Measurements from ENCODE around the gene TMEM61.

DNA sequence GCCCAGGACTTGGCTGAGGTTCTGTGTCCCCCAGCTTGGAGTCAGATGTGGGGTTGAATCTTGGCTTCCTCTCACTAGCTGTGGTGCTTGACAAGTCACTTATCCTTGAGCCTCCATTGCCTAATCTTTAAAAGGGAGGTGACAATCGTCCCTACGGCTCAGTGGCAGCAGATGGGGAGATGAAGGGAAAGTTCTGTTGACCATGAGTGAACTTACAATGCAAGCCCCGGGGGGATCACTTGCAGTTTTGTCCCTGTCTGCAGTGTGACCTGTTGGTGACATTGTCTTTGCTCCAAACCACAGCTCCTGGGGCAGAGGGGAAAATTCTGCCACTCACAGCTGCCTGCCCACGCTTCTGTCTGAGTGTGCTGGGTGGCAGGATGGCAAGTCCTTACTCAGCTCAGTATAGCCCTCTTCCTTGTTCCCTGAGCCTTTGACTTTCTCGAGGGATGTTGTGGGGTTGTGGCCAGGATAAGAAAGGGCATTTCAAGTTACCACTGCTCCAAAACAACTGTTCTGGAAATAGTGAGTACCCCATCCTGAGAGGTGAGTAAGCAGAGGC lies 60.6 kb downstream of the TMEM61 start:
- TF ChIP-seq, protein P1, sequence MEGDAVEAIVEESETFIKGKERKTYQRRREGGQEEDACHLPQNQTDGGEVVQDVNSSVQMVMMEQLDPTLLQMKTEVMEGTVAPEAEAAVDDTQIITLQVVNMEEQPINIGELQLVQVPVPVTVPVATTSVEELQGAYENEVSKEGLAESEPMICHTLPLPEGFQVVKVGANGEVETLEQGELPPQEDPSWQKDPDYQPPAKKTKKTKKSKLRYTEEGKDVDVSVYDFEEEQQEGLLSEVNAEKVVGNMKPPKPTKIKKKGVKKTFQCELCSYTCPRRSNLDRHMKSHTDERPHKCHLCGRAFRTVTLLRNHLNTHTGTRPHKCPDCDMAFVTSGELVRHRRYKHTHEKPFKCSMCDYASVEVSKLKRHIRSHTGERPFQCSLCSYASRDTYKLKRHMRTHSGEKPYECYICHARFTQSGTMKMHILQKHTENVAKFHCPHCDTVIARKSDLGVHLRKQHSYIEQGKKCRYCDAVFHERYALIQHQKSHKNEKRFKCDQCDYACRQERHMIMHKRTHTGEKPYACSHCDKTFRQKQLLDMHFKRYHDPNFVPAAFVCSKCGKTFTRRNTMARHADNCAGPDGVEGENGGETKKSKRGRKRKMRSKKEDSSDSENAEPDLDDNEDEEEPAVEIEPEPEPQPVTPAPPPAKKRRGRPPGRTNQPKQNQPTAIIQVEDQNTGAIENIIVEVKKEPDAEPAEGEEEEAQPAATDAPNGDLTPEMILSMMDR (IDR thresholded peaks at IDR 0.05) = no peak
- TF ChIP-seq POLR2A (IDR thresholded peaks at IDR 0.05) = no peak
